ENCODE data around the gene TSEN15. TPM values are rescaled to one million over a fixed set of nuclear protein-coding genes. Genes with fewer than 3 reads are reported as not detected.
A peak's percentile ranks its signal among the peaks of the same experiment; 100 is the strongest.

TSEN15 gene
- polyA plus RNA-seq (ENCODE audit: insufficient read length in 3 of 3), result 10 to 100 TPM; 43.4 to 45.2 (median 44.5) TPM
- long read RNA-seq, donor 1, transcript TSEN15-216 (5 exons, 1,986 nt), result major isoform, 6 of 17 reads
- long read RNA-seq, donor 1, transcript TSEN15-208 (4 exons, 2,219 nt), result major isoform, 6 of 17 reads
- long read RNA-seq, donor 1, partial matches to known transcripts, result 0 of 17 reads
- long read RNA-seq, donor 1, other reads (novel, unspliced or antisense), result 0 of 17 reads
- long read RNA-seq, donor 2, transcript TSEN15-203 (4 exons, 1,844 nt), result major isoform, 7 of 11 reads
- long read RNA-seq, donor 2, partial matches to known transcripts, result 0 of 11 reads
- long read RNA-seq, donor 2, other reads (novel, unspliced or antisense), result 0 of 11 reads
- long read RNA-seq, donor 3, transcript TSEN15-216 (5 exons, 1,986 nt), result minor isoform, 9 of 27 reads
- long read RNA-seq, donor 3, transcript TSEN15-208 (4 exons, 2,219 nt), result minor isoform, 5 of 27 reads
- long read RNA-seq, donor 3, transcript TSEN15-203 (4 exons, 1,844 nt), result major isoform, 10 of 27 reads
- long read RNA-seq, donor 3, partial matches to known transcripts, result 0 of 27 reads
- long read RNA-seq, donor 3, other reads (novel, unspliced or antisense), result 0 of 27 reads
- long read RNA-seq, donor 4, partial matches to known transcripts, result 0 of 15 reads
- long read RNA-seq, donor 4, other reads (novel, unspliced or antisense), result 0 of 15 reads
- long read RNA-seq, donor 5, result 0 reads
- long read RNA-seq, donor 6, transcript TSEN15-216 (5 exons, 1,986 nt), result minor isoform, 10 of 26 reads
- long read RNA-seq, donor 6, transcript TSEN15-208 (4 exons, 2,219 nt), result major isoform, 11 of 26 reads
- long read RNA-seq, donor 6, transcript TSEN15-203 (4 exons, 1,844 nt), result minor isoform, 5 of 26 reads
- long read RNA-seq, donor 6, partial matches to known transcripts, result 0 of 26 reads
- long read RNA-seq, donor 6, other reads (novel, unspliced or antisense), result 0 of 26 reads
- long read RNA-seq, donor 7, transcript TSEN15-208 (4 exons, 2,219 nt), result minor isoform, 8 of 33 reads
- long read RNA-seq, donor 7, transcript TSEN15-216 (5 exons, 1,986 nt), result major isoform, 10 of 33 reads
- long read RNA-seq, donor 7, transcript TSEN15-203 (4 exons, 1,844 nt), result minor isoform, 5 of 33 reads
- long read RNA-seq, donor 7, partial matches to known transcripts, result 5 of 33 reads
- long read RNA-seq, donor 7, other reads (novel, unspliced or antisense), result 0 of 33 reads
- long read RNA-seq, donor 8, transcript TSEN15-203 (4 exons, 1,844 nt), result minor isoform, 9 of 32 reads
- long read RNA-seq, donor 8, transcript TSEN15-208 (4 exons, 2,219 nt), result major isoform, 10 of 32 reads
- long read RNA-seq, donor 8, transcript TSEN15-216 (5 exons, 1,986 nt), result minor isoform, 9 of 32 reads
- long read RNA-seq, donor 8, partial matches to known transcripts, result 0 of 32 reads
- long read RNA-seq, donor 8, other reads (novel, unspliced or antisense), result 0 of 32 reads
- long read RNA-seq, donor 9, transcript TSEN15-208 (4 exons, 2,219 nt), result major isoform, 6 of 21 reads
- long read RNA-seq, donor 9, partial matches to known transcripts, result 5 of 21 reads
- long read RNA-seq, donor 9, other reads (novel, unspliced or antisense), result 0 of 21 reads
- long read RNA-seq, donor 10, transcript TSEN15-208 (4 exons, 2,219 nt), result major isoform, 6 of 18 reads
- long read RNA-seq, donor 10, transcript TSEN15-216 (5 exons, 1,986 nt), result major isoform, 6 of 18 reads
- long read RNA-seq, donor 10, partial matches to known transcripts, result 0 of 18 reads
- long read RNA-seq, donor 10, other reads (novel, unspliced or antisense), result 0 of 18 reads
- long read RNA-seq, donor 11, transcript TSEN15-203 (4 exons, 1,844 nt), result major isoform, 6 of 14 reads
- long read RNA-seq, donor 11, partial matches to known transcripts, result 0 of 14 reads
- long read RNA-seq, donor 11, other reads (novel, unspliced or antisense), result 0 of 14 reads
- long read RNA-seq, donor 12, partial matches to known transcripts, result 0 of 3 reads
- long read RNA-seq, donor 12, other reads (novel, unspliced or antisense), result 0 of 3 reads
- long read RNA-seq, donor 13, transcript TSEN15-216 (5 exons, 1,986 nt), result minor isoform, 8 of 49 reads
- long read RNA-seq, donor 13, transcript TSEN15-203 (4 exons, 1,844 nt), result minor isoform, 13 of 49 reads
- long read RNA-seq, donor 13, transcript TSEN15-208 (4 exons, 2,219 nt), result major isoform, 16 of 49 reads
- long read RNA-seq, donor 13, partial matches to known transcripts, result 6 of 49 reads
- long read RNA-seq, donor 13, other reads (novel, unspliced or antisense), result 0 of 49 reads
- long read RNA-seq, donor 14, transcript TSEN15-216 (5 exons, 1,986 nt), result major isoform, 9 of 23 reads
- long read RNA-seq, donor 14, transcript TSEN15-208 (4 exons, 2,219 nt), result minor isoform, 5 of 23 reads
- long read RNA-seq, donor 14, transcript TSEN15-203 (4 exons, 1,844 nt), result minor isoform, 5 of 23 reads
- long read RNA-seq, donor 14, partial matches to known transcripts, result 0 of 23 reads
- long read RNA-seq, donor 14, other reads (novel, unspliced or antisense), result 0 of 23 reads
- long read RNA-seq, donor 15, partial matches to known transcripts, result 0 of 7 reads
- long read RNA-seq, donor 15, other reads (novel, unspliced or antisense), result 0 of 7 reads
- long read RNA-seq, donor 16, transcript TSEN15-203 (4 exons, 1,844 nt), result minor isoform, 7 of 114 reads
- long read RNA-seq, donor 16, transcript TSEN15-216 (5 exons, 1,986 nt), result minor isoform, 18 of 114 reads
- long read RNA-seq, donor 16, transcript TSEN15-208 (4 exons, 2,219 nt), result major isoform, 23 of 114 reads
- long read RNA-seq, donor 16, partial matches to known transcripts, result 64 of 114 reads
- long read RNA-seq, donor 16, other reads (novel, unspliced or antisense), result 0 of 114 reads

- DNase-seq (ENCODE audit: extremely low read depth in 1 of 11, low read depth in 9 of 11, low spot score in 4 of 11), result peak in 6 of 11 donors; percentile 61 to 77 (median 75)
Observed at GRCh38 chr1:184051485-184052193, at the start of gene TSEN15. TSS of gene TSEN15 (plus strand) at chr1:184051730. CDS start at chr1:184051756, 26 bp downstream.

GRCh38 chr1:184002071-184002470, 49.5 kb upstream of the TSEN15 start:
- DNase-seq (ENCODE audit: extremely low read depth in 1 of 11, low read depth in 9 of 11, low spot score in 4 of 11), result no peak

GRCh38 chr1:184004935-184005334, 46.6 kb upstream of the TSEN15 start:
- no peak for DNase-seq (ENCODE audit: extremely low read depth in 1 of 11, low read depth in 9 of 11, low spot score in 4 of 11)

- DNase-seq (ENCODE audit: extremely low read depth in 1 of 11, low read depth in 9 of 11, low spot score in 4 of 11), result no peak
Observed at GRCh38 chr1:184005506-184005905, 46.0 kb upstream of the TSEN15 start.

- no peak for DNase-seq (ENCODE audit: extremely low read depth in 1 of 11, low read depth in 9 of 11, low spot score in 4 of 11)
Observed at GRCh38 chr1:184010788-184011187, 40.7 kb upstream of the TSEN15 start.

- no peak for DNase-seq (ENCODE audit: extremely low read depth in 1 of 11, low read depth in 9 of 11, low spot score in 4 of 11)
Observed at GRCh38 chr1:184012187-184012586, 39.3 kb upstream of the TSEN15 start.

GRCh38 chr1:184014271-184014670, 37.3 kb upstream of the TSEN15 start:
- DNase-seq (ENCODE audit: extremely low read depth in 1 of 11, low read depth in 9 of 11, low spot score in 4 of 11), result no peak

- DNase-seq (ENCODE audit: extremely low read depth in 1 of 11, low read depth in 9 of 11, low spot score in 4 of 11), result no peak
Observed at GRCh38 chr1:184016169-184016568, 35.4 kb upstream of the TSEN15 start.

- no peak for DNase-seq (ENCODE audit: extremely low read depth in 1 of 11, low read depth in 9 of 11, low spot score in 4 of 11)
Observed at GRCh38 chr1:184017306-184017705, 34.2 kb upstream of the TSEN15 start.

- no peak for DNase-seq (ENCODE audit: extremely low read depth in 1 of 11, low read depth in 9 of 11, low spot score in 4 of 11)
Observed at GRCh38 chr1:184018622-184019021, 32.9 kb upstream of the TSEN15 start.

- no peak for DNase-seq (ENCODE audit: extremely low read depth in 1 of 11, low read depth in 9 of 11, low spot score in 4 of 11)
Observed at GRCh38 chr1:184019069-184019468, 32.5 kb upstream of the TSEN15 start.

- DNase-seq (ENCODE audit: extremely low read depth in 1 of 11, low read depth in 9 of 11, low spot score in 4 of 11), result no peak
Observed at GRCh38 chr1:184019506-184019905, 32.0 kb upstream of the TSEN15 start.

- no peak for DNase-seq (ENCODE audit: extremely low read depth in 1 of 11, low read depth in 9 of 11, low spot score in 4 of 11)
Observed at GRCh38 chr1:184020328-184020727, 31.2 kb upstream of the TSEN15 start.

GRCh38 chr1:184020855-184021254, 30.7 kb upstream of the TSEN15 start:
- DNase-seq (ENCODE audit: extremely low read depth in 1 of 11, low read depth in 9 of 11, low spot score in 4 of 11), result no peak

- peak in 2 of 11 donors; percentile 45 for DNase-seq (ENCODE audit: extremely low read depth in 1 of 11, low read depth in 9 of 11, low spot score in 4 of 11)
Observed at GRCh38 chr1:184021728-184022127, 29.8 kb upstream of the TSEN15 start.
